ENCODE data around the gene CACNA1I. TPM values are rescaled to one million over a fixed set of nuclear protein-coding genes. Genes with fewer than 3 reads are reported as not detected.

The CACNA1I gene
- total and polyA plus RNA-seq, 2 donors (not counting 1 experiment from before 2014, with no cell fraction given), result 0.07 to 0.25 TPM

GRCh38 chr22:39732625-39733024, 162.1 kb downstream of the CACNA1I start:
- H3K4me2 ChIP-seq (replicated peaks; ENCODE audit: low read depth, low read length, poor library complexity, severe bottlenecking), result no peak overlapping the region
- no peak overlapping the region for H2AFZ ChIP-seq (ENCODE audit: insufficient read depth, low read depth, low read length, poor library complexity, severe bottlenecking)
- H3K27ac Mint-ChIP-seq, result no peak overlapping the region

GRCh38 chr22:39733191-39733590, 162.6 kb downstream of the CACNA1I start:
- DNase-seq, result no peak
- POLR2A ChIA-PET, result no interaction called here
- no peak overlapping the region for H3K4me2 ChIP-seq (replicated peaks; ENCODE audit: low read depth, low read length, poor library complexity, severe bottlenecking)

More at GRCh38 chr22:39732625-39733024, 162.1 kb downstream of the CACNA1I start:
- ChIA-PET POLR2A (no interaction called here), CTCF (no interaction called here)
- Histone ChIP-seq H3K27me3 (replicated peaks in 1 of 4; ENCODE audit: control extremely low read depth in 1 of 4, control insufficient read depth in 3 of 4, insufficient read depth in 4 of 4, low read length in 3 of 4) (peaks cover 0 to 18% (median 7%) of the 10 kb centered on the region in 4 experiments), H4K20me1 (ENCODE audit: control insufficient read depth, insufficient read depth, low read length, poor library complexity, severe bottlenecking) (no peaks in the 10 kb centered on the region), H3K9ac (ENCODE audit: low read length) (no peak overlapping the region), H3K27ac (ENCODE audit: low read length in 2 of 2) (no peak overlapping the region), H3K9me3 (ENCODE audit: control extremely low read depth in 1 of 3, control insufficient read depth in 2 of 3, insufficient read depth in 1 of 3, low read length in 2 of 3) (peaks cover 0 to 2% (median 0%) of the 10 kb centered on the region in 3 donors), H3K79me2 (ENCODE audit: control insufficient read depth, insufficient read depth, low read length) (no peaks in the 10 kb centered on the region), H3K36me3 (replicated peaks in 1 of 2; ENCODE audit: control extremely low read depth in 1 of 2, control insufficient read depth in 1 of 2, extremely low read depth in 1 of 2, insufficient read depth in 2 of 2, low read length in 1 of 2) (no peaks in the 10 kb centered on the region), H3K4me1 (ENCODE audit: control insufficient read depth in 2 of 2, insufficient read depth in 2 of 2, low read length in 2 of 2) (no peaks in the 10 kb centered on the region), H3K4me3 (ENCODE audit: control extremely low read depth in 1 of 5, extremely low read depth in 1 of 5, insufficient read depth in 1 of 5, low read depth in 2 of 5, low read length in 4 of 5) (no peak overlapping the region)
- Mint-ChIP-seq H3K9me3 (ENCODE audit: insufficient read depth) (no peaks in the 10 kb centered on the region), H3K4me3 (no peak overlapping the region), H3K4me1 (no peaks in the 10 kb centered on the region), H3K27me3 (peaks cover 12% of the 10 kb centered on the region)
- no peak for TF ChIP-seq CTCF (IDR thresholded peaks at IDR 0.05)
- no peak for TF ChIP-seq EZH2 (IDR thresholded peaks at IDR 0.05; ENCODE audit: borderline replicate concordance, insufficient read depth, low read depth, low read length, poor library complexity, severe bottlenecking)
- WGBS (ENCODE audit: insufficient coverage), result 87% methylated on average over 4 of the region's 8 CpGs
- DNase-seq, result no peak
- intact Hi-C loops (cut with micrococcal nuclease), result no loop called here
- ATAC-seq (ENCODE audit: low read depth), result no peak

More at GRCh38 chr22:39733191-39733590, 162.6 kb downstream of the CACNA1I start:
- peaks cover 12% of the 10 kb centered on the region for H3K27me3 Mint-ChIP-seq
- Histone ChIP-seq H3K9me3 (ENCODE audit: control extremely low read depth in 1 of 3, control insufficient read depth in 2 of 3, insufficient read depth in 1 of 3, low read length in 2 of 3) (peaks cover 0 to 2% (median 0%) of the 10 kb centered on the region in 3 donors), H3K4me1 (ENCODE audit: control insufficient read depth in 2 of 2, insufficient read depth in 2 of 2, low read length in 2 of 2) (no peaks in the 10 kb centered on the region), H3K9ac (ENCODE audit: low read length) (no peak overlapping the region), H3K27ac (ENCODE audit: low read length in 2 of 2) (no peak overlapping the region), H2AFZ (ENCODE audit: insufficient read depth, low read depth, low read length, poor library complexity, severe bottlenecking) (no peak overlapping the region), H3K27me3 (replicated peaks in 1 of 4; ENCODE audit: control extremely low read depth in 1 of 4, control insufficient read depth in 3 of 4, insufficient read depth in 4 of 4, low read length in 3 of 4) (peaks cover 0 to 18% (median 6%) of the 10 kb centered on the region in 4 experiments), H3K79me2 (ENCODE audit: control insufficient read depth, insufficient read depth, low read length) (no peaks in the 10 kb centered on the region), H3K36me3 (replicated peaks in 1 of 2; ENCODE audit: control extremely low read depth in 1 of 2, control insufficient read depth in 1 of 2, extremely low read depth in 1 of 2, insufficient read depth in 2 of 2, low read length in 1 of 2) (no peaks in the 10 kb centered on the region), H4K20me1 (ENCODE audit: control insufficient read depth, insufficient read depth, low read length, poor library complexity, severe bottlenecking) (no peaks in the 10 kb centered on the region), H3K4me3 (ENCODE audit: control extremely low read depth in 1 of 5, extremely low read depth in 1 of 5, insufficient read depth in 1 of 5, low read depth in 2 of 5, low read length in 4 of 5) (no peak overlapping the region)
- no peak overlapping the region for H3K4me3 Mint-ChIP-seq
- CTCF ChIA-PET, result interaction anchor here (0.8 kb wide), 1 partner anchor 174 kb away, joined by 3 read pairs; no protein-coding TSS in a partner anchor
- no peak overlapping the region for H3K27ac Mint-ChIP-seq
- H3K4me1 Mint-ChIP-seq, result no peaks in the 10 kb centered on the region
- H3K9me3 Mint-ChIP-seq (ENCODE audit: insufficient read depth), result no peaks in the 10 kb centered on the region
- intact Hi-C loops (cut with micrococcal nuclease), result no loop called here
- TF ChIP-seq CTCF (IDR thresholded peaks at IDR 0.05) (no peak), EZH2 (IDR thresholded peaks at IDR 0.05; ENCODE audit: borderline replicate concordance, insufficient read depth, low read depth, low read length, poor library complexity, severe bottlenecking) (no peak)
- WGBS (ENCODE audit: insufficient coverage), result 80% methylated on average over 2 of the region's 2 CpGs
- no peak for ATAC-seq (ENCODE audit: low read depth)

Data from B cell (primary cell).